PFSK-1 (cell line): ENCODE results near the gene KCNK1.

Source experiments
- FOXP2 ChIP-seq: optimal IDR thresholded peaks from 2 replicates; pipeline ENCODE3; 2011; ENCODE audit warnings: borderline replicate concordance, control low read depth, inconsistent platforms; ENCODE audit not compliant: insufficient read depth; ENCODE audit errors: extremely low read length, extremely low read depth
- POLR2AphosphoS5 ChIP-seq: IDR thresholded peaks from 2 replicates; pipeline ENCODE4 v1.6.1; 2012; ENCODE audit warnings: low read depth, mild to moderate bottlenecking, control low read depth, low read length, moderate library complexity
- REST ChIP-seq, 2 experiments: IDR thresholded peaks; 2 replicates each; pipeline versions ENCODE4 v1.6.1 to v1.8.0; 2011 to 2012; ENCODE audit warnings: low read depth in 2 of 2, low read length in 2 of 2, control low read depth in 1 of 2, inconsistent platforms in 1 of 2, mild to moderate bottlenecking in 1 of 2, moderate library complexity in 1 of 2; ENCODE audit not compliant: insufficient read depth in 1 of 2
- SIN3A ChIP-seq: IDR thresholded peaks from 2 replicates; pipeline ENCODE4 v1.6.1; 2012; ENCODE audit warnings: mild to moderate bottlenecking, low read length, moderate library complexity, borderline replicate concordance; ENCODE audit not compliant: insufficient read depth
- TAF1 ChIP-seq: IDR thresholded peaks from 2 replicates; pipeline ENCODE4 v1.6.1; 2012; ENCODE audit warnings: low read length, control low read depth, borderline replicate concordance; ENCODE audit not compliant: insufficient read depth

The KCNK1 gene

GRCh38 chr1:233673261-233673946 is 59.5 kb downstream of the KCNK1 start:
- no peak for TF ChIP-seq FOXP2
- TF ChIP-seq TAF1, result no peak
- TF ChIP-seq REST (IDR thresholded peaks at IDR 0.05; ENCODE audit: insufficient read depth in 1 of 2, low read depth in 2 of 2, low read length in 2 of 2), result no peak
- no peak for TF ChIP-seq SIN3A
- no peak for TF ChIP-seq POLR2AphosphoS5

GRCh38 chr1:233673947-233674431 is 60.1 kb downstream of the KCNK1 start:
- no peak for TF ChIP-seq REST (IDR thresholded peaks at IDR 0.05; ENCODE audit: insufficient read depth in 1 of 2, low read depth in 2 of 2, low read length in 2 of 2)
- TF ChIP-seq SIN3A, result no peak
- TF ChIP-seq POLR2AphosphoS5, result no peak
- no peak for TF ChIP-seq TAF1
- TF ChIP-seq FOXP2, result no peak

GRCh38 chr1:233675446-233675845 is 61.5 kb downstream of the KCNK1 start:
- TF ChIP-seq TAF1 (no peak), POLR2AphosphoS5 (no peak), SIN3A (no peak), FOXP2 (no peak), REST (IDR thresholded peaks at IDR 0.05; ENCODE audit: insufficient read depth in 1 of 2, low read depth in 2 of 2, low read length in 2 of 2) (no peak)

- TF ChIP-seq POLR2AphosphoS5, result no peak
- TF ChIP-seq FOXP2, result no peak
- TF ChIP-seq REST (IDR thresholded peaks at IDR 0.05; ENCODE audit: insufficient read depth in 1 of 2, low read depth in 2 of 2, low read length in 2 of 2), result no peak
- no peak for TF ChIP-seq TAF1
- no peak for TF ChIP-seq SIN3A
Observed at GRCh38 chr1:233675893-233676292, 62.0 kb downstream of the KCNK1 start.
